Renal pelvis (tissue), 12 donors: ENCODE data around the gene MASP1. TPM values are rescaled to one million over a fixed set of nuclear protein-coding genes. Genes with fewer than 3 reads are reported as not detected.

Experiments
- DNase-seq: peaks from one replicate; pipeline ENCODE4 v3.0.0-alpha.2; 2013
- long read RNA-seq, 16 experiments: transcript quantifications; one replicate each; lab custom pipeline, GENCODE V29; 2026
- polyA plus RNA-seq, 3 donors: library from polyadenylated mRNA; unstranded; fragments of 120-200 nt; gene quantifications; one replicate each; pipeline ENCODE4 v1.2.1, GENCODE V29; 2013; ENCODE audit not compliant: insufficient read length in 3 of 3

MASP1 gene
- 10 to 100 TPM in 2 of 3 donors, 1 to 10 TPM in 1; 8.5 to 11.3 (median 10.2) TPM for polyA plus RNA-seq
- long read RNA-seq, donor 1: 0 reads
- long read RNA-seq, donor 2: 0 reads
- long read RNA-seq, donor 3: 0 reads
- long read RNA-seq, donor 4, full-length matches to known transcripts: 1 of 1 reads
- long read RNA-seq, donor 4, partial matches to known transcripts: 0 of 1 reads
- long read RNA-seq, donor 4, other reads (novel, unspliced or antisense): 0 of 1 reads
- long read RNA-seq, donor 5: 0 reads
- long read RNA-seq, donor 6: 0 reads
- long read RNA-seq, donor 7, full-length matches to known transcripts: 1 of 1 reads
- long read RNA-seq, donor 7, partial matches to known transcripts: 0 of 1 reads
- long read RNA-seq, donor 7, other reads (novel, unspliced or antisense): 0 of 1 reads
- long read RNA-seq, donor 8: 0 reads
- long read RNA-seq, donor 9, partial matches to known transcripts: 5 of 5 reads
- long read RNA-seq, donor 9, other reads (novel, unspliced or antisense): 0 of 5 reads
- long read RNA-seq, donor 10, full-length matches to known transcripts: 1 of 1 reads
- long read RNA-seq, donor 10, partial matches to known transcripts: 0 of 1 reads
- long read RNA-seq, donor 10, other reads (novel, unspliced or antisense): 0 of 1 reads
- long read RNA-seq, donor 11: 0 reads
- long read RNA-seq, donor 12: 0 reads
- long read RNA-seq, donor 13: 0 reads
- long read RNA-seq, donor 14: 0 reads
- long read RNA-seq, donor 15: 0 reads
- long read RNA-seq, donor 16: 0 reads

GRCh38 chr3:187291512-187292132, at the start of gene MASP1:
MASP1 (minus strand) TSS chr3:187291737; CDS start chr3:187291632, 105 bp downstream.
- DNase-seq: no peak

GRCh38 chr3:187340578-187340977, 49.0 kb upstream of the MASP1 start:
- DNase-seq: no peak

GRCh38 chr3:187336322-187336721, 44.8 kb upstream of the MASP1 start:
- no peak for DNase-seq

- DNase-seq: no peak
These were observed 43.4 kb upstream of the MASP1 start for GRCh38 chr3:187334904-187335303.

- no peak for DNase-seq
These were observed 37.2 kb upstream of the MASP1 start for GRCh38 chr3:187328691-187329090.

- DNase-seq: no peak
These were observed 36.3 kb upstream of the MASP1 start for GRCh38 chr3:187327845-187328244.

- no peak for DNase-seq
These were observed 34.1 kb upstream of the MASP1 start for GRCh38 chr3:187325632-187326031.

GRCh38 chr3:187323091-187323490, 31.6 kb upstream of the MASP1 start:
- no peak for DNase-seq

- no peak for DNase-seq
These were observed 30.8 kb upstream of the MASP1 start for GRCh38 chr3:187322291-187322690.

GRCh38 chr3:187321766-187322165, 30.2 kb upstream of the MASP1 start:
- no peak for DNase-seq

- peak; percentile 71 for DNase-seq
These were observed 28.3 kb upstream of the MASP1 start for GRCh38 chr3:187319699-187320302.

GRCh38 chr3:187318819-187319616, 27.5 kb upstream of the MASP1 start:
- peak; percentile 45 for DNase-seq

GRCh38 chr3:187315872-187316271, 24.3 kb upstream of the MASP1 start:
- DNase-seq: no peak

GRCh38 chr3:187314176-187314575, 22.6 kb upstream of the MASP1 start:
- DNase-seq: no peak

- DNase-seq: no peak
These were observed 19.5 kb upstream of the MASP1 start for GRCh38 chr3:187310954-187311470.

- DNase-seq: no peak
These were observed 18.7 kb upstream of the MASP1 start for GRCh38 chr3:187310226-187310625.

- DNase-seq: no peak
These were observed 14.3 kb upstream of the MASP1 start for GRCh38 chr3:187305881-187306280.

GRCh38 chr3:187299611-187300010, 8.1 kb upstream of the MASP1 start:
- no peak for DNase-seq

GRCh38 chr3:187296911-187297310, 5.4 kb upstream of the MASP1 start:
- no peak for DNase-seq

- DNase-seq: no peak
These were observed 4.5 kb upstream of the MASP1 start for GRCh38 chr3:187296058-187296457.
